NCI-H128 (cell line): ENCODE measurements around the gene AIG1.

Experiments used
- DNase-seq: peaks from one replicate; lab custom pipeline; 2025; ENCODE audit not compliant: unreplicated experiment; lab: John Stamatoyannopoulos, UW

AIG1 gene

DNA sequence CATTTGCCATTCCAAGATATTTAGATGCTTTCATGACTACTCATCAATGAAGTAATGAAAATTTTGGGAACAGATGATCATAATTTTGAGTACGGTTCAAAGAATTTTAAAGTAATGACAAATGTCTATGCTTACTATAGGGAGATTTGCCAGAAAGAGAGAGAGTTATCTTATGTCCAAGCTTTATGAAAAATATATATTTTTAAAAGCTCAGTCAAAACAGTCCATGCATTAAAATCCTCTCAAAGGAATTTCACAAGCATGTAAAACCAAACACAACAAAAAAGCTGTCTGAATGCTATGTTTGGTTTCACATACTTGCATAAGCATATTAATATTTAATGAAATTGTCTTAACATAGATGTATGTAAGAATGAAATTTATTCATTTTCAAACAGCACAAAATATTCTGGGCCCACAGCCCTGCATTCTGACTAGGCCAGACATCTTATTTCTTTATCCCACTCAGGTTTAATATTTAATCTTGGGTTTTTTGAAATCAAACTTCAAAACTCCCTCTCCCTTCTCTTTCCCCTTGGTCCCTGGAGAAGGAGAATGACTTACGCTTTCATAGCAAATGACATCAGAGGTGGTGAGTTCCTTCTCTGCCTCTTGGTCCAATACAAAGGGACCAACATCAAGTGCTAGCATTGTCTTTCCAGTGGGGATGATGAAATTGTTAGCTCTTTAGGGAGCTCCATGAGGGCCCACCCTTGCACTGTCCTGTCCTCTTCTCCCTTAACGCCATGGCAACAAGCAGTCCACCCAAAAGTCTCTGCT lies 295.6 kb downstream of the AIG1 start:
- no peak for DNase-seq

DNA sequence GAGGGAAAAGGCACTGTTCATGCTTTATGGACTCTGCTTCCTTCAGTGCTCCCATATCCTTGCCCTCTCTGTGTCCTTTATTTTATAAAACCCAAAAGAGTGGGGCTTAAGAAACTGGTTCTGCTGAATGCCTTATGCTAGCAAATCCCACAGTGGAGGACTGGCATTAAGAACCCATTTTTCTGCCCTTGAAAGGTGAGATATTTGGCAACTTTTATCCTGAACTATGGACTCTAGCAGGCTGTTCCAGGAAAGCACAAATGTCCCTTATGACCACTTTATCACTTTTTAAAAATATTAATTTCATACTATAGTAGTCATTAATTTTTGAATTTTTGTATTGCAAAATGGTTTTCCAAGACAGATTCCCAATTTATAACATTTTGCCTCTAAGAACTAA lies 296.5 kb downstream of the AIG1 start:
- DNase-seq: no peak

DNA sequence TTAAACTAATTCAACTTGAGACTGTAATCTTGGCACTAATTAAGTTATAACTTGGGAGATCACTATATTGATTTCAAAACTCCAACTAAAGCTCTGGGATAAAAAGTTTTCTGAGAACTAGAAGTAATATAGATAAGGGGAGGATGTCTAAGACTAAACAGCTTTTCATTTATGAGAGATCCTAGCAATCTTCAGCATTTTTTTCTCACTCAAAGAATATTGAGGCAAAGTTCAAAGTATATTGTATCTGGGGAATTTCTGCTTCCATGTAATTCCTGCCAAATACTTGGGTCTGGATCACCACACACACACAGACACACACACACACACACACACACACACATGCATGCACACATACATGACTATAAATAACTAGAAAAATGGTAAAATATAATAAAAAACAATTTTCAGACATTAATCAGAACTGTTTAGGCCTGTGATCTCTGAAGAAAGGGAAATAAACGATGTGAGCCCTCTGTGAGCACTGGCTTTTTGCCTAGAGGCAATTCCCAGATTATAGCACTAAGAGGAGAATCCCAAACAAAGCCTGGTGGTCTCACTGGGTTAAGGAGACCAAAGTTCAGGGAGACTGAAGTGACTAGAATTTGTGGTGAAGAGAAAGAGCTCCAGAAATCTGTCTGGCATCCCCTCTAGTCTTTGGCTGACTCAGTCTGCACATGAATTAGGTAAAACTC lies 297.0 kb downstream of the AIG1 start:
- DNase-seq: no peak

DNA sequence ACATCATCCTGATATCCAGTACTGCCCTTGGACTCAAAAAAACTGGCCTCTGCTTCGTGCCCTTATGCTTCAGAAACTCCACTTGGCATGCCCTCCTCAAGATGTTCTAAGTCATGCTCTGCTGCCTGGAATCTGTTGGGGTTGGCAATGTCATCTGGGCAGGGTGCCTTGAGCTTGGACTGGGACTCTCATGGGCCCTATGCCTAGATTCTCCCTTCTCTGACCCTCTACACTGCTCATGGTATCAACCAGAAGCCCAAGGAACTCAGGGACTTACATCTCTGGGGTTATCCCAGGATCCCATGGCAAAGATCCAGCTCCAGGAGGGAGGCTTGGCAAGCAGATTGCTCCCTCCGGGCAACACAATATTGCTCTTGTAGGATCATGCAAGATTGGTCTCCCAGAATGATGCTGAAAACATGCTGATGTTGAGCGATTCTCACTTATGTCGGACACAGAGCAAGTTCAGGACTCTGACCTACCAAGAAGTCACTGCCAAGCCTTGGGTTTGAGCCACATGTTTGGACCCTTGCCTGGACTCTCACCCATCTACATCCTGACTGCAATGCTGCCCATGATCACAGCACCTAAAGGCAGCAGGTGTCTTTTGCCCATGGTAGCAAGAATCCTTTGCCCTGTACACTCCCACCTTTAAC lies 301.0 kb downstream of the AIG1 start:
- no peak for DNase-seq

DNA sequence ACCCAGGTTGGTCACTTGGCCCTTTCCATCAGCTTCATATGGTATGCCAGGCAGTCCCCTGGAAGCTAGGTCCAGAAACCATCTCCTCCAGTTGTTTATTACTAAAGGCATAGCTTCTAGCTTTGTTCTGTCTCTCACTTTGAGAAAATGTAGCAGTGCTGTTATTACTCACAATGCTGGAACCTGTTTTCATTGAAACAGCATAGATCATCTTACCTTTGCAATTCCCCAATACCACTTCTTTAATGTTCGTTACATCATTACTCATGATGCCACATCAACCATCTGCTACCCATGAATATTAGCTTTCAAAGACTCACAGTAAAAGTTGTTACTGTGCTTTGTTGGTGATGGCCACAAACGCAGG lies 301.5 kb downstream of the AIG1 start:
- DNase-seq: no peak

DNA sequence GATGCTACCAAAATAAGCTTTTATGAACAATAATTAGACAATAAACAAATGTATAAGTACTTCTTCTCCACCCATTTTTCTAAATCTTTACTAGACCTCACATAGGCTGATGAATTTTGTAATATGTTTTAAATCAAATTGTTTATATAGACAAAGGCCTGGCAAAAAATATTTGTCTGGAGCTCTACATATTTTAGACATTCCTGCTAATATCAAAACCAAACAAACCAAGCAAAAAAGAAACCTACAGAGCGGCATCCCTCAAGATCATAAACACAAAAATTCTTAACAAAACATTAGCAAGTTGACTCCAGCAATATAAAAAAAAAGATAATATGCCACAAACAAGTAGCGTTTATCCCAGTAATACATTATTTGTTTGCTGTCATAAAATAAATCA lies 302.6 kb downstream of the AIG1 start:
- no peak for DNase-seq

DNA sequence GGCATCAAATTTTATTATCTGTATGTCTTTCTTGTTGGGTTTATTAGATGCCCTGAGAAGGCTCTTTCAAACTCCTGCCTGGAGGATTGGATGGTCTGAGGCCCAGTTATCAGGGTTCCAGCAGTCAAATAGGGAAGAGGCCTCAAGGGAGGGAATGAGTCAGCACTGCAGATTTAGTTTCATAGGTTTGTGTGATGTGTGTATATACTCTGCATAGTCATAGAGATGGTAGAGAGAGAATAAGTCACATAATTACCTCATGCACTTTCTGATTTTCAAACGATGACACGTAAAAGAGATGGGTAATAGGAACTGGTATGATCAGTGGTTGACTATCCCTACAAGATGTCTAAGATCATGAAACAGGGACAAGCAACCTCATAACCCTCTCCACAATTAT lies 307.7 kb downstream of the AIG1 start:
- DNase-seq: no peak

DNA sequence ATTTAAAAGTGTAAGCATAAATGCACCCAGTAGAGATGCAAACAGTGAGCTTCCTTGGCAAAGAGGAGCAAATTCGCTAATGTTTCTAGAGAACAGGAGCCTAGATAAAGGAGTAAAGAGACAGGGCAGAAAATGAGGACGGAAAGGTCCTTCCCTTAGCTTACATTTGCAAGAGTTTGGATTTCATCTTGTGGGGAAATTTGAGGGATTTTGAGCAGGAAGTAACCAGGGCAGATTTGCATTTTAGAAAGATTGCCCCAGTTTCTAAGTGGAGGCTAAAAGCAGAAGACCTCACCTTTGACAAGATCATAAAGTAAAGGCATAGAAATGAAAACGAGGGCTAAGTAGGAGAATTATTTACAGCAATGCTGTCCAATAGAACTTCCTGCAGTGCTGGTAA lies 309.3 kb downstream of the AIG1 start:
- no peak for DNase-seq

DNA sequence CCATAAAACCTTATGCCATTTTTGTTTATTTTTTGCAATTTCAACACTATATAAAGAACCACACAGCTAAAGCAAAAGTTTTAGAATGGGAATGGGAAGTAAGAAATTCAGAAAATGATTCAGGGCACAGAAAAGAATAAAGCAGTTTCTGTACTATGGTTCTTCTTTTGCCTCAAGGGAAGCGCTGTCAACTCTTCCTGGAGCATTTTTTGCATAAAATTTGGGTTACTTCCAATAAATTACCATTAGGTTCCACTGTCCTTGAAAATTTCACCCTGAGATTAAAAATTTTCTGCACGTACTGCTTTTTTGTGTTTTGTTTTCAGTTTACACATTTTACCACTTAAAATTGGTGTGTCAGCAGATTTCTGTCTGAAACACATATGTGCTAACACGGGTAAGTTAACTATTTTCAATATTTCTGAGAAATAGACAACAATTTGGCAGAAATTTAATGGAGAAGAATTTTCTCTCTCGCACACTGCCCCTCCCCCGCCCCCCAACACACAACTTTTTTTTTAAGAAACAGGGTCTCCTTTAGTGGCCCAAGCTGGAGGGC lies 310.2 kb downstream of the AIG1 start:
- no peak for DNase-seq

DNA sequence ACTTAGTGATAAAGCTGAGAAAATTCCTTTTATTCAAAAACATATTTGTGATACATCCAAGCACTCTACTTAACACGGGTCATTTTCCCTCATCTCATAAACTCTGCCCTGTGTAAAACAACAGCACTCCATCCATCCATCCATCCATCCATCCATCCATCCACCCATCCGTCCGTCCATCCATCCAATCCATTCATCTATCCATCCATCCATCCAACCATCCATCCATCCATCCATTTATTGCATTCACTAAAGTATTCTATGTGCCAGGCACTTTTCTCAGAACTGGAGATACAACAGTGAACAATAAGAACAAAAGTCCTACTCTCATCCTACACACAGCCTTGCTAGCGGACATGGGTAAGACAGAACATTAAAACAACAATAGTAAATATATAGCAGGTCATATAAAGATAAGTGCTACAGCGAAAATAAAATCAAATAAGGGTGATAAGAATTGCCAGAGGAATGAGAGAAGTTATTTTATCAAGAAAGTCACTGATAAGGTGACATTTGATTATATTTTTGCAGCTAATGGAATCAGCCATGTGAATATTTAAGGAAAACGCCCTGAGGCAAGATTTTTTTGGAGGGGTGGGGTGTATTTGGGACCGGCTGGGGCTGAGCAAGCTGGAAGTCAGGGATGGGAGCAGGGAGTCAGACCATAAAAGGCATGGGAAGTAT lies 311.7 kb downstream of the AIG1 start:
- DNase-seq: no peak

DNA sequence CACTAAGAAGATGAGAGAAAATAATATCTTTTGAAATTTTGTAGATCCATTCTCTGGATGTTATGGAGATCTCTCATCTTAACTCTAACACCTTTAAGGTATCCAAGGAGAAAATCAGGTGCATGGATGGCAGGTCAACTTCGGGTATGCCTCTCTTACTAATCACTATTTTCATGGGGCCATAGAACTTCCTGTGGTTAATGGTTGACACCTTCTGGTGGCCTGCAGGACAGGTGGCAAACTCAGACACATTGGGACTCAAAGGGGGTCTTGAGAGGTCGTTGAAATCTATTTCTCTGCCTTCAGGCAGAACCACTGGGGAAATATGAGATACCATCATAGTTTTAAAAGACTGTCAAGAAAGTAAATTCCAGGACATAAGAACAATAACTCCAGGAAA lies 313.3 kb downstream of the AIG1 start:
- no peak for DNase-seq

DNA sequence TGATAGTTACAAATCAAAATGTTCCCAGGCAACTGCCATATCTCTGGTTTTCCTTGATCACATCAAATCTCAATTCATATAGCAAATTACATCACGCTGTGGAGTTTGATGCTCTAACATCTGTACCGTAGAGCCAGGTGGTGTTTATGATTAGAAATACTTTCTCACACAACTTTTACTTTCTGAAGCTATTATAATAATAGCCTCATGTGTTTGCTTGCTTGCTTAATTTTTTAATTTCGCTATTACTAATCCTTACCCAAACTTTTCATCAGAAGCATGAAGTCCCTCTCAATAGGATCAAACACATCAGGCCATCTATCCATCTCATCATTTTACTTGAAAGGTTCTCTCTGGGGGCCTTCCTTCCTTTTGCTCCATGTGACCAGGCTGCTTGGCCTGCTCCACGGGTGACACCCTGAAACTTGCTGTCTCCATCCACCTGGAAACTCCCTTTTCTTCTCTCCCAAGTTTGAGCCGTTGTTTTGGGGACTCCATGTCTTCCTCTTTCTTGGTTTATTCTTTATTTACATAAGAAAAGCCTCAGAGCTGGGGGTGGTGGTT lies 314.4 kb downstream of the AIG1 start:
- no peak for DNase-seq

DNA sequence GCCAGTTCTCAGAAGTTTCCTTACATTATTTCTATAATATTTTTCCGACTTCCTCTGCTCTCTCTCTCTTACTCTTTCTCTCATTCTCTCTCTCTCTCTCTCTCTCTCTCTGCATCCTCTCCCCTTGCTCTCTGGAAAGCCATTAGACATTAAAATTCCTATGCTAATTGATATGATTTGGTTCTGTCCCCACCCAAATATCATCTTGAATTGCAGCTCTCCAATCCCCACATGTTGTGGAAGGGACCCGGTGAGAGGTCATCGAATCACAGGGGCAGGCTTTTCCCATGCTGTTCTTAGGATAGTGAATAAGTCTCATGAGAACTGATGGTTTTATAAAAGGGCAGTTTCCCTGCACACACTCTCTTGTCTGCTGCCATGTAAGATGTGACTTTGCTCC lies 315.7 kb downstream of the AIG1 start:
- DNase-seq: no peak

DNA sequence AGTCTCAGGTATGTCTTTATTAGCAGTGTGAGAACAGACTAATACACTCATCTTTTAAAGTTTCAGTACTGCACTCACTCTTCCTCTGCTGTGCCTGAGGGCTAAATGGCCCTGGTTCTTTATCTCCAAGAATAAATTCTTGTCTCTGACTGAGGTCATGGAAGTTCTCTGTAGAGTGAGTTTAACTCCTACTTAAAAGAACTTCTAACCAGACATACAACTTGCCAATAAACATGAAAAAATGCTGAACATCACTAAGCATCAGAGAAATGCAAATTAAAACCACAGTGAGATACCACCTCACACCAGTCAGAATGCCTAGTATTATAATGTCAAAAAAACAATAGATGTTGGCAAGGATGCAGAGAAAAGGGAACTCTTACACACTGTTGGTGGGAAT lies 316.2 kb downstream of the AIG1 start:
- no peak for DNase-seq

DNA sequence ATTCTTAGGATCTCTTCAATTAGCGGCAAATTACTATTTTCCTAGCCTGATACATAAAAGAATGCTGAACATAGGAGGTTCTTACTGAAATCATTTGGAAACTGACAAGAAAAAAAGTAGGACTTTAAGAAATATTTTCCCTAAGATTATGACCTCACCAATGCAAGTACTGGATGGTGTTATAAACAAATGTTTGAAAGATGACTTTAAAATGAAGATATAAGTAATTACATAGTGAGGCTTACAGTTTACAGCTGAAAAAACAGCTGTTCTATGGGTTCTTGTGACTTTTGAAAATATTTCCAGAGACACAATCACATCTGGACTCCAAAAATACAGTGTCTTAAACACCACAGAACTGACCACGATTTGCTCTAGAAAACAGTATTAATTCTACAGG lies 324.9 kb downstream of the AIG1 start:
- no peak for DNase-seq

DNA sequence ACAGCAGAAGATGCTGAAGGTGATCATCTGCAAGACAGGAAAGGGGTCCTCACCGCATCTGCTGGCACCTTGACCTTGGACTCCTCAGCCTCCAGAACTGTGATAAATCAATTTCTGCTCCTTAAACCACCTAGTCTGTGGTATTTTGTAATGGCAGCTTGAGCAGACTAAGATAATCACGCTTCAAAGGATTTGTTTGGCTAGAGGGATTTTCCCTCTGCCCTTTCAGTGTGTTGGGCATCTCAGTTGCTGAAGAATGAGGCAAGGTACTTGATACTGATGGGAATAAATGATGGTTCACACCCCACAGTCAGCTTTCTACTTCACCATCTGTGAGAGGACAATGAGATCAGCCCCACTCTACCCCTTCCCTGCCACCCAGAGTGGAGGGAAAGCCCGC lies 329.6 kb downstream of the AIG1 start:
- no peak for DNase-seq
